RWPE2 (cell line): Measurements from ENCODE around the gene DNAH8.

ENCODE experiments used
- ATAC-seq: fragments of 200-7000 bp; cut with Tn5 transposase; 3 replicates; pipeline ENCODE4 v1.9.1; 2021; ENCODE audit warnings: low read depth
- DNase-seq: peaks from one replicate; pipeline ENCODE4 v3.0.0-alpha.2; 2020; ENCODE audit warnings: low spot score
- H3K27ac ChIP-seq: fragments of 450-650 bp; 2 replicates; pipeline ENCODE4 v1.5.1; 2017; ENCODE audit warnings: mild to moderate bottlenecking; ENCODE audit not compliant: poor library complexity, severe bottlenecking
- H3K27me3 ChIP-seq: fragments of 250-450 bp; sonication (Bioruptor Pico); 2 replicates; pipeline ENCODE4 v1.5.1; 2021; ENCODE audit warnings: mild to moderate bottlenecking, moderate library complexity; ENCODE audit not compliant: insufficient read depth, poor library complexity, severe bottlenecking
- H3K36me3 ChIP-seq: fragments of 250-450 bp; sonication (Bioruptor Pico); 2 replicates; pipeline ENCODE4 v1.5.1; 2020; ENCODE audit warnings: low read depth, mild to moderate bottlenecking, moderate library complexity
- H3K4me1 ChIP-seq: fragments of 250-450 bp; sonication (Bioruptor Pico); 2 replicates; pipeline ENCODE4 v1.5.1; 2021; ENCODE audit warnings: mild to moderate bottlenecking, moderate library complexity; ENCODE audit not compliant: insufficient read depth, poor library complexity, severe bottlenecking
- H3K4me3 ChIP-seq: fragments of 250-450 bp; sonication (Bioruptor Pico); 2 replicates; pipeline ENCODE4 v1.5.1; 2021; ENCODE audit warnings: mild to moderate bottlenecking, moderate library complexity; ENCODE audit not compliant: severe bottlenecking
- H3K9me3 ChIP-seq: fragments of 250-450 bp; sonication (Bioruptor Pico); 2 replicates; pipeline ENCODE4 v1.5.1; 2021; ENCODE audit warnings: mild to moderate bottlenecking, moderate library complexity; ENCODE audit not compliant: severe bottlenecking
- CTCF ChIP-seq: fragments of 450-650 bp; IDR thresholded peaks from one replicate; pipeline ENCODE4 v1.5.1; 2017; ENCODE audit warnings: mild to moderate bottlenecking, moderate library complexity; ENCODE audit not compliant: poor library complexity, severe bottlenecking

DNAH8 gene

GRCh38 chr6:39056681-39057080, 341.6 kb downstream of the DNAH8 start:
- no peak for TF ChIP-seq CTCF
- no peaks in the 10 kb centered on the region for H3K36me3 ChIP-seq
- H3K27me3 ChIP-seq = peaks cover 7% of the 10 kb centered on the region
- no peak overlapping the region for H3K27ac ChIP-seq
- H3K4me3 ChIP-seq = no peak overlapping the region
- H3K9me3 ChIP-seq = no peaks in the 10 kb centered on the region
- DNase-seq = no peak
- ATAC-seq = no peak
- no peaks in the 10 kb centered on the region for H3K4me1 ChIP-seq

- H3K9me3 ChIP-seq = no peaks in the 10 kb centered on the region
- no peak overlapping the region for H3K4me3 ChIP-seq
- H3K27ac ChIP-seq = no peak overlapping the region
- no peak for TF ChIP-seq CTCF
- no peak for DNase-seq
- peaks cover 7% of the 10 kb centered on the region for H3K27me3 ChIP-seq
- ATAC-seq = no peak
- no peaks in the 10 kb centered on the region for H3K36me3 ChIP-seq
- no peaks in the 10 kb centered on the region for H3K4me1 ChIP-seq
These were observed 342.4 kb downstream of the DNAH8 start for GRCh38 chr6:39057251-39058155.

- H3K27ac ChIP-seq = no peak overlapping the region
- ATAC-seq (no peak), DNase-seq (no peak)
- H3K4me3 ChIP-seq = no peak overlapping the region
- H3K9me3 ChIP-seq = no peaks in the 10 kb centered on the region
- no peaks in the 10 kb centered on the region for H3K36me3 ChIP-seq
- TF ChIP-seq CTCF = no peak
- peaks cover 7% of the 10 kb centered on the region for H3K27me3 ChIP-seq
- no peaks in the 10 kb centered on the region for H3K4me1 ChIP-seq
These were observed 343.5 kb downstream of the DNAH8 start for GRCh38 chr6:39058471-39059147.

- no peaks in the 10 kb centered on the region for H3K4me1 ChIP-seq
These were observed 344.6 kb downstream of the DNAH8 start for GRCh38 chr6:39059496-39060310.

More at GRCh38 chr6:39059496-39060310, 344.6 kb downstream of the DNAH8 start:
- Histone ChIP-seq H3K27me3 (peaks cover 7% of the 10 kb centered on the region), H3K4me3 (no peak overlapping the region), H3K9me3 (no peaks in the 10 kb centered on the region), H3K27ac (no peak overlapping the region), H3K36me3 (no peaks in the 10 kb centered on the region)
- ATAC-seq (no peak), DNase-seq (no peak)
- TF ChIP-seq CTCF = no peak
